Tibial nerve (tissue), 4 donors: Measurements from ENCODE around the gene CUTC. TPM values are rescaled to one million over a fixed set of nuclear protein-coding genes. Genes with fewer than 3 reads are reported as not detected.
A peak's percentile ranks its signal among the peaks of the same experiment; 100 is the strongest.
"Not testable (repeated sequence)": the region's sequence is repeated elsewhere in the genome, so short reads cannot be mapped to it uniquely, and the experiment has no call there.

Experiments used
- DNase-seq, 2 donors: peaks; one replicate each; pipeline ENCODE4 v3.0.0-alpha.2; 2019; ENCODE audit warnings: low spot score in 2 of 2
- H3K27ac ChIP-seq, 4 donors: fragments of 200-600 bp; sonication (generic) in 3 of 4; one replicate each; pipeline ENCODE4 v1.5.1; 2017 to 2019; ENCODE audit warnings: mild to moderate bottlenecking in 1 of 4
- H3K27me3 ChIP-seq, 2 donors: fragments of 200-600 bp; sonication (generic) in 1 of 2; one replicate each; pipeline versions ENCODE4 v1.5.1 to v1.6.0; 2017 to 2019
- H3K36me3 ChIP-seq, 3 donors: fragments of 200-600 bp; sonication (generic); one replicate each; pipeline ENCODE4 v1.5.1; 2018 to 2019
- H3K4me1 ChIP-seq, 4 donors: fragments of 200-600 bp; sonication (generic) in 3 of 4; one replicate each; pipeline ENCODE4 v1.5.1; 2017 to 2019
- H3K4me3 ChIP-seq, 4 donors: fragments of 200-600 bp; sonication (generic) in 3 of 4; one replicate each; pipeline ENCODE4 v1.5.1; 2017 to 2019; ENCODE audit warnings: mild to moderate bottlenecking in 1 of 4, moderate library complexity in 1 of 4
- H3K9me3 ChIP-seq, 4 donors: fragments of 200-600 bp; sonication (generic) in 3 of 4; one replicate each; pipeline ENCODE4 v1.5.1; 2017 to 2019
- EP300 ChIP-seq, 2 donors: sonication (generic); formaldehyde crosslinking; IDR thresholded peaks; one replicate each; pipeline ENCODE4 v1.6.1; 2017; ENCODE audit warnings: antibody characterized with exemption in 2 of 2, mild to moderate bottlenecking in 1 of 2
- POLR2A ChIP-seq, 2 donors: fragments of 450-650 bp; IDR thresholded peaks; one replicate each; pipeline ENCODE4 v1.6.1; 2017; ENCODE audit warnings: antibody characterized with exemption in 2 of 2, mild to moderate bottlenecking in 2 of 2, moderate library complexity in 2 of 2
- WGBS, 2 donors: methylation state at CpG; one replicate each; pipeline ENCODE4 v1.1.5; 2018; 5-methylcytosine and 5-hydroxymethylcytosine counted together
- total RNA-seq, 4 donors: library from RNA; depleted of rRNA; stranded (reverse); fragments of >200 nt; gene quantifications; one replicate each; pipeline ENCODE4 v1.1.0, GENCODE V29; 2016
- TF ChIP-seq, protein P1 (sequence below), 5 experiments: fragments of 200-600 bp in 3 of 5; fragments of 450-650 bp in 2 of 5; sonication (generic) in 3 of 5; IDR thresholded peaks; one replicate each; pipeline ENCODE4 v1.5.1; 2016 to 2019; ENCODE audit warnings: antibody characterized with exemption in 5 of 5, mild to moderate bottlenecking in 3 of 5, moderate library complexity in 2 of 5

Gene CUTC
- total RNA-seq, 4 donors from 2014 or later = 21.9 to 55.7 (median 40.1) TPM

DNA sequence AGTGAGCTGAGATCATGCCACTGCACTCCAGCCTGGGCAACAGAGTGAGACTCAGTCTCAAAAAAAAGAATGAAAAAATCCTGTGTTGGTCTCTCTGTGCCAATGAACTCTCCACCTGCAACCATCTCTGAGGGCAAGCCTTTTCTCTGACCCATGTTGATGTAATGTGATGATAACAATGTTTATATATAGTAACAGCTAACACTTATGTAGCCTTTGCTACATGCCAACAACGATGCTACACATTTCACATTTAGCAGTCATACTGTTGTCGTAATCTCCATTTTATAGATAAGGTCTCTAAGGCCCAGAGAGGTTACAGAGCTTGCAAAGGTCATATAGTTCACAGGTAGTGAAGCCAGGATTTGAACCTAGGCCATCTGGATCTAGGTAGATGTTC lies 11.6 kb upstream of the CUTC start:
- Histone ChIP-seq H3K27ac (no peak overlapping the region), H3K4me1 (no peaks in the 10 kb centered on the region), H3K36me3 (peaks cover 4 to 99% (median 20%) of the 10 kb centered on the region in 3 donors), H3K9me3 (no peaks in the 10 kb centered on the region), H3K4me3 (no peak overlapping the region), H3K27me3 (no peaks in the 10 kb centered on the region)
- DNase-seq = no peak
- TF ChIP-seq, protein P1, sequence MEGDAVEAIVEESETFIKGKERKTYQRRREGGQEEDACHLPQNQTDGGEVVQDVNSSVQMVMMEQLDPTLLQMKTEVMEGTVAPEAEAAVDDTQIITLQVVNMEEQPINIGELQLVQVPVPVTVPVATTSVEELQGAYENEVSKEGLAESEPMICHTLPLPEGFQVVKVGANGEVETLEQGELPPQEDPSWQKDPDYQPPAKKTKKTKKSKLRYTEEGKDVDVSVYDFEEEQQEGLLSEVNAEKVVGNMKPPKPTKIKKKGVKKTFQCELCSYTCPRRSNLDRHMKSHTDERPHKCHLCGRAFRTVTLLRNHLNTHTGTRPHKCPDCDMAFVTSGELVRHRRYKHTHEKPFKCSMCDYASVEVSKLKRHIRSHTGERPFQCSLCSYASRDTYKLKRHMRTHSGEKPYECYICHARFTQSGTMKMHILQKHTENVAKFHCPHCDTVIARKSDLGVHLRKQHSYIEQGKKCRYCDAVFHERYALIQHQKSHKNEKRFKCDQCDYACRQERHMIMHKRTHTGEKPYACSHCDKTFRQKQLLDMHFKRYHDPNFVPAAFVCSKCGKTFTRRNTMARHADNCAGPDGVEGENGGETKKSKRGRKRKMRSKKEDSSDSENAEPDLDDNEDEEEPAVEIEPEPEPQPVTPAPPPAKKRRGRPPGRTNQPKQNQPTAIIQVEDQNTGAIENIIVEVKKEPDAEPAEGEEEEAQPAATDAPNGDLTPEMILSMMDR (IDR thresholded peaks at IDR 0.05) = no peak
- TF ChIP-seq POLR2A (IDR thresholded peaks at IDR 0.05) (no peak), EP300 (IDR thresholded peaks at IDR 0.05) (no peak)
- 88 to 89% methylated on average over 2 of the region's 2 CpGs for WGBS, 2 donors

DNA sequence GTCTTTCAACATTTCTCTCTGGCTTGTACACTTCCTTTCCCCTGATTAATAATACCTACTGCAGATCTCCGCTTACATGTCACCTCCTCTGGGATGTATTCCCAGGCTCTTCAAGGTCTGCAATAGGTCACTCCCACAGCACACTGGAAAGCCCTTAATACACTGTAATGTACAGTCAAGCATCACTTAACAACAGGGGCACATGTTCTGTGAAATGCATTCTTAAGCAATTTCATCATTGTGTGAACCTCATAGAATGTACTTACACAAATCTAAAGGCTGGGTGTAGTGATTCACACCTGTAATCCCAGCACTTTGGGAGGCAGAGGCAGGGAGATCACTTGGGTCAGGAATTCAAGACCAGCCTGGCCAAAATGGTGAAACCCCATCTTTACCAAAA lies 2.0 kb upstream of the CUTC start:
- TF ChIP-seq, protein P1 (IDR thresholded peaks at IDR 0.05) = no peak
- no peak for TF ChIP-seq POLR2A (IDR thresholded peaks at IDR 0.05)
- no peak for TF ChIP-seq EP300 (IDR thresholded peaks at IDR 0.05)
- 91 to 96% methylated on average over 1 of the region's 1 CpG for WGBS, 2 donors

DNA sequence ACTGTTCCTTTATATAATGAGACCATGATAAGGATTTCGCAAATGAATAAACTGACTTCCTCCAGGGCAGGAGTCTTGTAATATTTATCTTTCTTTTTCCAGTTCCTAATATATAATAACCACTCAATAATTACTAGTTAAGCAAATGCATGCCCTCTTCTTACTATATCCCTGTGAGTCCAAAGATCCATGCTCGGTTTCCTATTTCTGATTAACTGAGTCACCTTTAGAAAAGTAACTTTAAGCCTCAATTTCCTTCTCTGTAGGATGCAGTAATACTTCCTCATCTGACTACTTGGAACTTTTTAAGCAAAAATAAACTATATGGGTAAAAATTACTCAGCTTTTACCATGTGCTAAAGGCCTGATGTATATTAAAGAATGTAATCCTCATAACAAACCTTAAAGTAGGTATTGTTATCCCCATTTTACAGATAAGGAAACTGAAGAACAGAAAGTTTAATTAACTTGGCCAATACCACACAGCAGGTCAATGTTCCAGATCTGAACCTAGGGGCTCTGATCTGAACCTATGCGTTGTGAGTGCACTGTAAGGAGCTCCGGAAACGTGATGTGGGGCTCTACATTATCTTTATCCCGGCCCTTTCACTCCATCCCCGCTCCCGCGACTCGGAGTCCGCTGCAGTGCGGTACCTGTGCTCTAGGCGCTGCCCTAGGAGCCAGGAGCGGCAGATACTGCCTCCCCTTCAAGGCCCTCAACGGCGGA lies 565 bp upstream of the CUTC start:
- Histone ChIP-seq H3K4me3 (peak overlapping the region; percentile 50 to 99 (median 88)), H3K27me3 (no peaks in the 10 kb centered on the region), H3K36me3 (peaks cover 0 to 38% (median 0%) of the 10 kb centered on the region in 3 donors), H3K9me3 (no peaks in the 10 kb centered on the region), H3K27ac (peak overlapping the region; percentile 76 to 95 (median 94)), H3K4me1 (peaks cover 0 to 36% (median 20%) of the 10 kb centered on the region in 4 donors)
- DNase-seq = no peak
- no peak for TF ChIP-seq EP300 (IDR thresholded peaks at IDR 0.05)
- TF ChIP-seq, protein P1 (IDR thresholded peaks at IDR 0.05) = peak in 1 of 5 experiments; percentile 16
- 7 to 8% methylated on average over 16 of the region's 16 CpGs for WGBS, 2 donors

More for the DNA sequence above, 2.0 kb upstream of the CUTC start:
- H3K27me3 ChIP-seq = no peaks in the 10 kb centered on the region
- DNase-seq = no peak
- peaks cover 0 to 47% (median 0%) of the 10 kb centered on the region in 3 donors for H3K36me3 ChIP-seq
- no peak overlapping the region for H3K27ac ChIP-seq
- no peaks in the 10 kb centered on the region for H3K9me3 ChIP-seq
- H3K4me3 ChIP-seq = no peak overlapping the region
- H3K4me1 ChIP-seq = peaks cover 0 to 36% (median 20%) of the 10 kb centered on the region in 4 donors

DNA sequence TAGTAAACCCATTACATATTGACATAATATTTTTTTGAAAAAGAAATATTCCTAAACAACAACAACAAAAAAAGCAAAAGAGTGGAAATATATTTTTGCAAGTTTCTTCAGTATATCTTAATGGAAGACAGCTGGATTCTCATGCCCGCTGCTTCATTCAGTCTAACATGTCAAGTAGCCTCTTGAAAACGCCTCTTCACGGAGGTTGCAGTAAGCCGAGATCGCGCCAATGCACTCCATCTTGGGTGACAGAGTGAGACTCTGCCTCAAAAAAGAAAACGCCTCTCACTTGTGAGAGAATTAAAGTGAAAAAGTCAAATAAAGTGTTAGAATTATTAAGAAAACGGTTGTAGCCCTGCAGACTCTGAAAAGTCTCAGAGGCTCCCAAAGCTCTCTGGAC lies 1.3 kb downstream of the CUTC start:
- Histone ChIP-seq H3K27ac (peak overlapping the region in 1 of 4 donors; percentile 4), H3K4me1 (peaks cover 0 to 36% (median 20%) of the 10 kb centered on the region in 4 donors), H3K27me3 (no peaks in the 10 kb centered on the region), H3K9me3 (no peaks in the 10 kb centered on the region), H3K4me3 (peak overlapping the region in 2 of 4 donors; percentile 94 to 99), H3K36me3 (peaks cover 0 to 38% (median 0%) of the 10 kb centered on the region in 3 donors)
- 83 to 88% methylated on average over 8 of the region's 8 CpGs for WGBS, 2 donors
- TF ChIP-seq EP300 (IDR thresholded peaks at IDR 0.05) (no peak), POLR2A (IDR thresholded peaks at IDR 0.05) (no peak)
- TF ChIP-seq, protein P1 (IDR thresholded peaks at IDR 0.05) = no peak
- no peak for DNase-seq

DNA sequence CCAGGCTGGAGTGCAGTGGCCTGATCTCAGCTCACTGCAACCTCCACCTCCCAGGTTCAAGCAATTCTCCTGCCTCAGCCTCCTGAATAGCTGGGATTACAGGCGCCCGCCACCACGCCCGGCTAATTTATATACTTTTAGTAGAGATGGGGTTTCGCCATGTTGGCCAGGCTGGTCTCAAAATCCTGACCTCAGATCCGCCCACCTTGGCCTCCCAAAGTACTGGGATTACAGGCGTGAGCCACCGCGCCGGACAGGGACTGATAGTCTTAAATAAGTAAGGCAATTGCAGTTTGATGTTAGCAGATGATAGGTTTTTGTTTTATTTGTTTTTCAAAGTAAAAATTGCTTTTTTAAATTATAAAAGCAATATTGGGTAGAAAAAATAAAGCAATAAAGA lies 2.1 kb downstream of the CUTC start:
- 95 to 96% methylated on average over 10 of the region's 10 CpGs for WGBS, 2 donors

More for the DNA sequence above, 2.1 kb downstream of the CUTC start:
- Histone ChIP-seq H3K4me1 (peaks cover 0 to 36% (median 20%) of the 10 kb centered on the region in 4 donors), H3K36me3 (peaks cover 0 to 39% (median 0%) of the 10 kb centered on the region in 3 donors)
- not testable (repeated sequence) for H3K27ac ChIP-seq, DNase-seq, H3K4me3 ChIP-seq, H3K27me3 ChIP-seq, H3K9me3 ChIP-seq
